ENCODE measurements around the gene CD3E. TPM values are rescaled to one million over a fixed set of nuclear protein-coding genes. Genes with fewer than 3 reads are reported as not detected.

The CD3E gene
- total RNA-seq, 3 donors from 2014 or later: 6.3 to 9.7 (median 9.7) TPM

DNA sequence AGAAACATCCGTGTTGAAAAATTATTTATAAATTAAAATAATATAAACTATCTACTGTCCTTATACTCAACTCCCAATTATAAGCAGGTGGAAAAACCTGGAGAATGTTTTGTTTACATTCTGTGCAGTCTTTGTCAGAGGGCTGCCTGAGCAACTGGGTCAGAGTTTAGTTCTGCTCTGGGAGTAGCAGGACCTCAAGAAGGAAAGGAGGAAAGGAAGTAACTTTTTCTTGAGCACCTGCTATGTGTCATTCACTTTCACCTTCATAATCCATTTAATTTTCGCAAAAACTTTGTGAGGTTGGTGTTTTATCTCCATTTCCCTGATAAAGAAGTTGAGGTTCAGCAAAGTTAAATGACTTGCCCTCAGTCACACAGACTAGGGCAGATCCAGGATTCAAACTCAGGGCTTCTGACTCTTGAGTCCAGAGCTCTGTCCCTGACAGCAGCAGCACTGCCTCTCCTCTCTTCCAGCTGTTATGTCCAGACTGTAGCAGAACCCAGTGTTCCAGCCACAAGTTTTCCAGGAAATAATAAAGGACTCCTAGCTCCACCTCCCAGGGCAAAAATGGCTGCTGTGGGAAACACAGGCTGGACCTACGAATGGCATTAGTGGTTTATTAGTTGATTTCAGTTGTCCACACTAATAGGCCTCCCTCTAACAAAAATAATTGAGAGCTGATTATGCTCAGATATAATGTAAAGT lies 6.4 kb downstream of the CD3E start:
- peak; percentile 69 for ATAC-seq
- TF ChIP-seq, protein P1, sequence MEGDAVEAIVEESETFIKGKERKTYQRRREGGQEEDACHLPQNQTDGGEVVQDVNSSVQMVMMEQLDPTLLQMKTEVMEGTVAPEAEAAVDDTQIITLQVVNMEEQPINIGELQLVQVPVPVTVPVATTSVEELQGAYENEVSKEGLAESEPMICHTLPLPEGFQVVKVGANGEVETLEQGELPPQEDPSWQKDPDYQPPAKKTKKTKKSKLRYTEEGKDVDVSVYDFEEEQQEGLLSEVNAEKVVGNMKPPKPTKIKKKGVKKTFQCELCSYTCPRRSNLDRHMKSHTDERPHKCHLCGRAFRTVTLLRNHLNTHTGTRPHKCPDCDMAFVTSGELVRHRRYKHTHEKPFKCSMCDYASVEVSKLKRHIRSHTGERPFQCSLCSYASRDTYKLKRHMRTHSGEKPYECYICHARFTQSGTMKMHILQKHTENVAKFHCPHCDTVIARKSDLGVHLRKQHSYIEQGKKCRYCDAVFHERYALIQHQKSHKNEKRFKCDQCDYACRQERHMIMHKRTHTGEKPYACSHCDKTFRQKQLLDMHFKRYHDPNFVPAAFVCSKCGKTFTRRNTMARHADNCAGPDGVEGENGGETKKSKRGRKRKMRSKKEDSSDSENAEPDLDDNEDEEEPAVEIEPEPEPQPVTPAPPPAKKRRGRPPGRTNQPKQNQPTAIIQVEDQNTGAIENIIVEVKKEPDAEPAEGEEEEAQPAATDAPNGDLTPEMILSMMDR (IDR thresholded peaks at IDR 0.05): no peak
- Histone ChIP-seq H3K4me3 (no peak overlapping the region), H3K36me3 (ENCODE audit: low read depth) (no peaks in the 10 kb centered on the region), H3K4me1 (ENCODE audit: low read depth) (peaks cover 25% of the 10 kb centered on the region), H3K9me3 (no peaks in the 10 kb centered on the region)
- no peak for DNase-seq
- intact Hi-C loops (cut with DNase I, micrococcal nuclease): no loop called here

DNA sequence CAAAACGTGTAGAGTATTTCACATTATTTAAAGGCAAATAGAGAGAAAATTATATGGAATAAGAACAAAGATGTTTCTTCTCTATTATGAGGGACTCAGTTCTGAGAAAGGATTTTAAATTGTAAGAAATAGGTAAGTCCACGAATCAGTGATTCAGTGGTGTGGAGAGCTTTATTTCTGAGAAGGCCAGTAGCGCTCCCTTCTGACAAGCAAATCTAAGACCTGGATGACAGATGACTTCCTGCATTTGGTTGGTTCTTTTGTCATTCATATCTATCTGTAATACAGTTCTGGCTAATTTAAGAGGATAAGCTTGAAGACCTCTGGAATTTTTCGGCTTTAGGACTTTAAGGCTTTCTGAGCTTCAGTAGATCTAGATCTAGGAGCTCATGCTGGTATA lies 7.0 kb downstream of the CD3E start:
- Histone ChIP-seq H3K4me3 (no peak overlapping the region), H3K9me3 (no peaks in the 10 kb centered on the region), H3K36me3 (ENCODE audit: low read depth) (no peaks in the 10 kb centered on the region), H3K4me1 (ENCODE audit: low read depth) (peaks cover 31% of the 10 kb centered on the region)
- no peak for DNase-seq
- TF ChIP-seq, protein P1 (IDR thresholded peaks at IDR 0.05): no peak
- intact Hi-C loops (cut with DNase I, micrococcal nuclease): no loop called here
- ATAC-seq: no peak

DNA sequence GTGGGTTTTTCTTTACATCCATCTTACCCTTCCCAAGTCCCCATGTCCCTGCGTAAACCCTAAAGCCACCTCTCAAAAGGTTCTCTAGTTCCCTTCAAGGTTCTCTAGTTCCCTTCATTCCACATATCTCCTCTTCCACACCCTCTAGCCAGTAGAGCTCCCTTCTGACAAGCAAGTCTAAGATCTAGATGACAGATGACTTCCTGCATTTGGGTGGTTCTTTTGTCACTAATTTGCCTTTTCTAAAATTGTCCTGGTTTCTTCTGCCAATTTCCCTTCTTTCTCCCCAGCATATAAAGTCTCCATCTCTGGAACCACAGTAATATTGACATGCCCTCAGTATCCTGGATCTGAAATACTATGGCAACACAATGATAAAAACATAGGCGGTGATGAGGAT lies 7.8 kb downstream of the CD3E start:
- H3K9me3 ChIP-seq: no peaks in the 10 kb centered on the region
- no peak for ATAC-seq
- intact Hi-C loops (cut with DNase I, micrococcal nuclease): no loop called here
- no peaks in the 10 kb centered on the region for H3K36me3 ChIP-seq (ENCODE audit: low read depth)
- no peak overlapping the region for H3K4me3 ChIP-seq
- peaks cover 39% of the 10 kb centered on the region for H3K4me1 ChIP-seq (ENCODE audit: low read depth)
- no peak for DNase-seq
- TF ChIP-seq, protein P1 (IDR thresholded peaks at IDR 0.05): no peak

DNA sequence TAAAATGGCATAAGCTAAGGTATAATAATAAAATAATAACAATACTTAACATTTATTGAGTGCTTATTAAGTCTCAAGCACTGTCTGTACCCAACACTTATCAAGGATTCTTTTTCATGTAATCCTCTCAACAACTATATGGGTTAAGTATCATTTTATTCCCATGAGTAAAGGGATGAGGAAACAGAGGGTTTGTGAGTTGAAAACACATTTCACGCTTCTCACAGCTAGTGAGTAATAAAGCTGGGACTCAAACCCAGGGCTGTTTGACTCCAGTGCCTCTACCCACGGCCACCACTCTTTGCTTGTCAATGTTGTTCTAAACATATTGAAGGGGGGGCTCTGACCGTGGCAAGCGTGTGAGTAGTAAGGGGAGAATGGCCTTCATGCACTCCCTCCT lies 8.7 kb downstream of the CD3E start:
- TF ChIP-seq, protein P1 (IDR thresholded peaks at IDR 0.05): no peak
- DNase-seq: no peak
- Histone ChIP-seq H3K4me1 (ENCODE audit: low read depth) (peaks cover 42% of the 10 kb centered on the region), H3K9me3 (no peaks in the 10 kb centered on the region), H3K36me3 (ENCODE audit: low read depth) (no peaks in the 10 kb centered on the region), H3K4me3 (no peak overlapping the region)
- intact Hi-C loops (cut with DNase I, micrococcal nuclease): no loop called here
- no peak for ATAC-seq

DNA sequence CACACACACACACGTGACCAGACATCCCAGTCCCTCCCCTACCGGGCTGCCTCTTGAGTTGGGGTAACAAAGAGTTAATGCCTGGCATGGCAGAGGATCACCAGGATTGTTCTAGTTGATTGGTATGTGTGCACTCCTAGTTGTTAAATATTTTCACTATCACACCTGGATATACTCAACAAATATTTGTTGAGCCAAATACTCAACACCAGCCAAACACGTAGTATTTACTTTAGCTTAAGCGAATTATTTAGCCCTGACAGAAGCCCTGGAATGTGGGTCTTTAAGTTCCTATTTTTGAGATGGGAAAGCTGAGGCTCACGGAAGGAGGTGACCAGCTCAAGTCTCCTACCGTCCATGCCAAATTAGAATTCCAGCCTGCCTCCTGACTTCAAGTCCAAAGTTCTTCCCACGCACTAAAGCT lies 10.5 kb downstream of the CD3E start:
- no peak for DNase-seq
- intact Hi-C loops (cut with DNase I, micrococcal nuclease): no loop called here
- peaks cover 42% of the 10 kb centered on the region for H3K4me1 ChIP-seq (ENCODE audit: low read depth)
- H3K36me3 ChIP-seq (ENCODE audit: low read depth): no peaks in the 10 kb centered on the region
- ATAC-seq: peak; percentile 49
- TF ChIP-seq, protein P1 (IDR thresholded peaks at IDR 0.05): no peak
- H3K4me3 ChIP-seq: no peak overlapping the region
- no peaks in the 10 kb centered on the region for H3K9me3 ChIP-seq
